Middle frontal gyrus (tissue), 1 donor: Measurements from ENCODE around the gene ANKS1A.
"Not testable (repeated sequence)": the region's sequence is repeated elsewhere in the genome, so short reads cannot be mapped to it uniquely, and the experiment has no call there.

Experiments used
- DNase-seq: peaks from one replicate; pipeline ENCODE4 v3.0.0-alpha.2; 2015; ENCODE audit warnings: low spot score; ENCODE audit errors: extremely low spot score

ANKS1A gene

DNA sequence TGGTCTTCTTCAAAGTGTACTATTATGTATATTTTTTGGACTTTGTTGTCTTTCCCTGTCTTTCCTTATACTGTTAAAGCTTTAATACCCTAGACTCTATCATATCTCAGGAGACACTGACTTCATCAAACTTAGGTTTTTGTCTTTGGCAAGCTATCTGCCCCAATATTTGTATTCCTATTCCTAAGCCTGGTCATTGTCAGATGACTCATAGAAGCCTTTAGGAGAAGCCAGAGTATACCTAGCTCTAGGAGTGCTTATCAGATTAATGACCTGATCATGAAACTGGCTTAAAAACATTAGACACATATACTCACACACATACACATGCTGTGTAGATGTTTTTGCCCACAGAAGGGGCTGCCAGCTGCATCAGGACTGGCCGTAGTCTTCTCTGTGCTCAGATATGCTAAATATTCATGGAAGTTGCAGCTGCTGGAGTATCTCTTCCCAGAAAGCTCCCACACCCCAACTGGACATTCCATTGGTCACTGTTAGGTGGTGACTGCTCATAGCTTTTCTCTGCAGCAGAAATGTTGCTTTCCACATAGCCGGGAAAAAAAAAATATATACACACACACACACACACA lies 102.0 kb downstream of the ANKS1A start:
- DNase-seq, result no peak

- no peak for DNase-seq
These were observed 103.3 kb downstream of the ANKS1A start for GRCh38 chr6:34992376-34992775.

- no peak for DNase-seq
These were observed 104.2 kb downstream of the ANKS1A start for GRCh38 chr6:34993213-34993612.

GRCh38 chr6:34994693-34995092 lies 105.6 kb downstream of the ANKS1A start:
- no peak for DNase-seq

DNA sequence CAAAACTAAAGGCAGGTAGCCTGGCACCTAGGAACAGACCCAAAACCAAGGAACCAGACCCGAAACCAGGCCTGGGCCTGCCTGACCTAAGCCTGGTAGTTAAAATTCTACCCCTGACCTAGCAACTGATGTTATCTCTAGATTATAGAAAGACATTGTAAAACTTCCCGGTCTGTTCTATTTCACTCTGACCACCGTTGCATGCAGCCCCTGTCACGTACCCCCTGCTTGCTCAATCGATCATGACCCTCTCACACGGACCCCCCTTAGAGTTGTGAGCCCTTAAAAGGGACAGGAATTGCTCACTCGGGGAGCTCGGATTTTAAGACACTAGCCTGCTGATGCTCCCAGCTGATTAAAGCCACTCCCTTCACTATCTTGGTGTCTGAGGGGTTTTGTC lies 109.4 kb downstream of the ANKS1A start:
- not testable (repeated sequence) for DNase-seq

DNA sequence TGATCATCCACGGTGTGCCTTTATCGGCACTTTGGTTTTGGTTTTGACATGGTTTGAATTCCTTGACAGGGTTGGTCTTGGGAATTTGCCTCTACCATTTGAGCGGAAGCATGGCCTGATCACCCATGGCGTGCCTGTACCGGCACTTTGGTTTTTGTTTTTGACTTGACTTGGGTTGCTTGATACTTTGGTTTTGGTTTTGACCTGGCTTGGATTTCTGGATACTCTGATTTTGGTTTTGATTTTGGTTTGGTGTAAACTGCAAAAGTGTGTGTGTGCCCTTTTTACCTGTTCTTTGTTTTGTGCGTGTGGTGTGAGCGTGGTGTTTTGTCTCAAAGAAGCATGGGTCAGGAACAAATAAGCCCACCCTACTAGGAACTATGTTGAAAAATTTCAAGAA lies 110.1 kb downstream of the ANKS1A start:
- DNase-seq, result not testable (repeated sequence)

DNA sequence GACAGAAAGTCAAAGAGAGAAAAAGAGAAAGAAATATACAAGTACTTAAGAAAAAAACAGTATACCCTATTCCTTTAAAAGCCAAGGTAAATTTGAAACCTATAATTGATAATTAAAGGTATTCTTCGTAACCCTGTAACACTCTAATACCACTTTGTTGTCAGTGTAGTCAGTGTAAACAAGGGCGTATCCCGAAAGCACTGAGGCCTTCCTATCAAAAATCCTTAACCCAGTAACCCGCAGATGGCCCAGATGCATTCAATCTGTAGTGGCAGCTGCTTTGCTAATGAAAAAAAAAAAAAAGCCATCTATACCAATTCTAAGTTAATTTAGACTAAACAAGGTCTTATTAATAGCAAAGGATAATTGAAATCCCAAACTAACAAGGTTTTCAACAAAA lies 110.9 kb downstream of the ANKS1A start:
- not testable (repeated sequence) for DNase-seq

DNA sequence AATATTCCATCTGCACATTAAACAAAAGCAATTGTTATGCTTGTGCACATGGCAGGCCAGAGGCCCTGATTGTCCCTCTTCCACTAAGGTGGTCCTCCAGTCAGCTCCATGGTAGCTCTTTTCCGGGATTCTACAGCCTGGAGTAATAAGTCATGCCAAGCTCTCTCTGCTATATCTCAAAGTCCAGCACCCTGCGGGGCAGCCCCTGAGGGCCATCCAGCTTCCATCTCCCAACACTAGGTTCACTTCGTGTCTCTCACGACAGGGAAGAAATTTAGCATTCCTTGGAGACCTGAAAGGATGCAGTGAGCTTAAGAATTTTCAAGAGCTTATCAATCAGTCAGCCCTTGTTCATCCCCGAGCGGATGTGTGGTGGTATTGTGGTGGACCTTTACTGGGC lies 112.3 kb downstream of the ANKS1A start:
- DNase-seq, result not testable (repeated sequence)

DNA sequence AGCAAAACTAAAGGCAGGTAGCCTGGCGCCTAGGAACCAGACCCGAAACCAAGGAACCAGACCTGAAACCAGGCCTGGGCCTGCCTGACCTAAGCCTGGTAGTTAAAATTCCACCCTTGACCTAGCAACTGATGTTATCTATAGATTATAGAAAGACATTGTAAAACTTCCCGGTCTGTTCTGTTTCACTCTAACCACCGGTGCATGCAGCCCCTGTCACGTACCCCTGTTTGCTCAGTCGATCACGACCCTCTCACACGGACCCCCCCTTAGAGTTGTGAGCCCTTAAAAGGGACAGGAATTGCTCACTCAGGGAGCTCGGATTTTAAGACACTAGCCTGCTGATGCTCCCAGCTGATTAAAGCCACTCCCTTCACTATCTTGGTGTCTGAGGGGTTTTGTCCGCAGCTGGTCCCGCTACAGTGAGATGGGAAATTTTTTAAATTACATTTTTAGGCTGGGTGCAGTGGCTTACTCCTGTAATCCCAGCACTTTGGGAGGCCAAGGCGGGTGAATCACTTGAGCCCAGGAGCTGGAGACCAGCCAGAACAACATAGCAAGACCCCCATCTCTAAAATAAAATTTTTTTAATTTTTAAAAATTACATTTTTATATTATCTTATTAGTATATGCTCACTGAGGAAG lies 115.0 kb downstream of the ANKS1A start:
- not testable (repeated sequence) for DNase-seq

DNA sequence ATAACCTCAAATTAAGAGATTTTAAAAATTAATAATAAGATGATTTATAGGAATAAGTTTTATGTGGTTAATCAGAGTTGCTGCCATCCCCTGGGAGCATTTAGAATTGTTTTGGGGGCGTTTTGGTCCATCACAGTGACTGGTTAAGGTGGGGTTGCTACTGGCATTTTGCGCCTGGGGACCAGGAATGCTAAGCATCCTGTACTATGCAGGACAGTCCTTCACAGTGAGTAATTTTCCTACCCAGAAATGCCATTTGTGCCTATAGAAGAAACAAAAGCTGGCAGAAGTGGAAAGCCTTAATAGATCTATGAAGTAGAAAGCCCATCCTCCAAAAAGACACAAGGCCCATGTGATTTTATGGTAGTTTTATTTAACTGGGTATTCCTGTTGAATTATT lies 118.0 kb downstream of the ANKS1A start:
- DNase-seq, result no peak

DNA sequence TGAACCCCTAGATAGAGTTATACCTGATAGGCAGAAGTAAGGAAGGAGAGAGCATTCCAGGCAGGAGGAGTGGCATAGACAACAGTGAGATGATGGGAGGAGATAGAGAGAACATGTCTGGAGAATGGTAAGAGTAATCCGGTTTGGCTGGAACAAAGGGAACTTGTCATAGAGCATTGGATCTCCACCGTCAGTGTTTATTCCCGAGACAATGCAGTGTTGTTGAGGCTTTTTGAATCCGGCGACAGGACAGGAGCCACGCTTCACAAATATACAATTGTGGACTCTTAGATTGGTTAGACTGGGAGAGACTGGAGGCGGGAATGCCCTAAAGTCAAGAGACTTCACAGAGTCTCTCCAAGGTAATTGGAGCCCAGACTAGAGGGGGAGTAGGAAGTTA lies 119.8 kb downstream of the ANKS1A start:
- DNase-seq, result peak; percentile 48

DNA sequence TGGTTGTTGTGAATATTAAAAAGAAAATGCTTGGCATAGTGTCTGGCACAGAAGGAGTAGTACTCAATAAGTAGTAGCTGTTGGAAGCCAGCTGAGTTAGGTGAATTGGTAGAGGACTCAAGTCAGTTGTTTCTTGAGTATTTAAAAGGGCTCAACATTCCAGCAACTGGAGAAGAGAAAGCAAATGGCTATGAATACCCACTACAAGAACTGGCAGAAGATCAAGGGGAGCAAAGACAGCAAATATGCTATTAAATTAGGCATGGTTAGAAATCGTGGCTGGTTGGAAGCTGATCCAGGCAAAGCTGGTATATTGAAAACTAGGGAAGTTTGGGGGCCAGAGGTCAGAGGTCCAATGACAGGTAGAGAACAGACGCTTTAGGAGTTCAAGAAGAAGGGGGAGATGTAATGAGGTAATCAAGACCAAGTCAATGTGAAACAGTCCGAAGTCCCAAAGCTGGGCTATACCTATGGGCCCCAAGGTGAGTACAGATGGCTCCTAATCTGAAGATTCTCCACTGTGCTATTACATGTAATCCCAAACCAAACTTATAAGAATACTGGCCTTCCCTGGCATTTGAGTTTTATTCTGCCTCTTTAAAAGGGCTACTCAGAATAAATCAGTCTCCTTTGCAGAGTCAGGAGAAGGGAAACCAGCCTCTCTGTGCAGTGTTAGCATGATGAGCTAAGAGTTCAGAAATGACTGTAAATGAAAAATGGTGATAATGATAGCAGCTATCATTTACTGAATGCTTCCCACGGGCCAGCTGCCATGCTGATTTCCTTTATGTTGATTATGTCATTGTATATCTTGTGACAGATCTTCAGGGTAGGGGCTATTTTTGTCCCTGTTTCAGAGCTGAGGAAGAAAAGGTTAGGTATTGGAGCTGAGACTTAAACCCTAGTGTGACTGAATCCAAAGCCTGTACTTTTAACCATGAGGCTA lies 122.3 kb downstream of the ANKS1A start:
- no peak for DNase-seq

GRCh38 chr6:35013701-35014100 lies 124.6 kb downstream of the ANKS1A start:
- DNase-seq, result no peak

GRCh38 chr6:35014341-35014740 lies 125.3 kb downstream of the ANKS1A start:
- DNase-seq, result peak; percentile 48

DNA sequence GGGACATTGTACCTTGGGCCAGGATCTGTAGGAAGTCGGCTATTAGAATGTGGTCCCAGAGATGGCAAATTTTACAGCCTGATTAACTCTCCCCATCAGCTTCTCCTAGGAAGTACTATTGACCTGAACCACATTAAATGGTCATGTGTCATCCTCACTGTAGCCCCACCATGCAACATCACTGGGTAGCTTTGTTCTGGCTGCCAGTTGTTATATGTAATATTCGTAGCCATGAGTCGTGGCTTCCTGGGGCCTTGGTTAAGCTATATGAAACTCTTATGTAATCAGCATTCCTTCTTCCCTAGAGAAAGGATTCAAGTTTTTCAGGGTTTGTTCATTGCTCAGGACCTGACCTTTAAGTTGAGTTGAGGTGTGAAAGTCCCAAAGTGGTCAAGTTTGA lies 125.7 kb downstream of the ANKS1A start:
- no peak for DNase-seq

- no peak for DNase-seq
These were observed 126.4 kb downstream of the ANKS1A start for GRCh38 chr6:35015476-35015875.

GRCh38 chr6:35015996-35016395 lies 126.9 kb downstream of the ANKS1A start:
- no peak for DNase-seq

DNA sequence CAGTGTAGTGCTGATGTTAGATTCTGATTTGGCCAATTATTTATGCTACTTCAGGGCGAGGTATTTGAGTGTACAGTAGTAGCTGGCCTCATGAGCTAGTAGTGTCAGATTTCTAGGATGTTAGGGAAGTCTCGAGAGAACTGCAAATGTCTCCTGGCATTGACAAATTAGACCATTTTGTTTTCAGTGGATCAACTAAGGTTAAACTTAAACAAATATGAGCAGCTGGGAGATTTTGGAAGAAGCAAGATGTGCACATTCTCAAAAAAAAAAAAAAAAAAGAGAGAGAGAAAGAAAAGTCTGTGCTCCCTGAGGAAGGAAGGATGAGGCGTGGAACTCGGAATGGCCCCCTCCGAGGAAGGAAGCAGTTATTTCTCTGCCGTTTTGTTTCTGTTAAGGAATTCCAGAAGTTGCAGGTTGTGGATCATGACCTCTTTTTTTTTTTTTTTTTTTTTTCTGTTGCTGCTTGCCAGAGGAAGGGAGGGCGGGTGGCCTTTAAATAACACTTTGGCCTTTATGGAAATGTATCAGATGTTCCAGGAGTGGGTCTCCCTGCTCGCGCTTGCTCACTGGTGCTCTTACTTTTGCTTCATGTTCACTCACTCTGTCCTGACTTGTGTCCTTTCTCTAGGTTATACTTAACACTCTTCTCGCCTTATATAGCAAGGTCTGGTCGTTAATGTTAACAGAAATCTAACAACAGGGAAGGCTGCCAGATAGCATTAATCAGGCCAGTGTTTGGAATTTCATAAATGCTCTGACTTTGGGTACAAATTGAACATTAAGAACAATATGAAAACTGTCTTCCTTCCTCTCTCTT lies 127.7 kb downstream of the ANKS1A start:
- DNase-seq, result no peak

GRCh38 chr6:35017411-35018181 lies 128.5 kb downstream of the ANKS1A start:
- DNase-seq, result no peak

DNA sequence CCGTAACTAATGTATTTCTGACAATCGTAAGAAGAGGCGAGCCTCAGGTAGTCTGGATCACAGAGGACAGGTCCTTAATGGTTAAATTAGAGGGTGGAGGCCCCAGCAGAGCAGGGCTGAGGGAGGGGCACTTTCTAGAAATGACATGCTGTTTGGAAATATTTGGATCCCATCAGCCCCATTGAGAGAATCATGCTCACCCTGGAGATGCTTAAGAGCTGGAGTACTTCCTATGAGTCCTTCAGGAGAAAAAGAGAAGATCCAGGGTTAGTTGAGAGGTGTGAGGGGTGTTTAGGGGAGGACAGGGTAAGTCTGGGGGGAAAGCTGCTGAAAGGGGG lies 129.1 kb downstream of the ANKS1A start:
- DNase-seq, result no peak

DNA sequence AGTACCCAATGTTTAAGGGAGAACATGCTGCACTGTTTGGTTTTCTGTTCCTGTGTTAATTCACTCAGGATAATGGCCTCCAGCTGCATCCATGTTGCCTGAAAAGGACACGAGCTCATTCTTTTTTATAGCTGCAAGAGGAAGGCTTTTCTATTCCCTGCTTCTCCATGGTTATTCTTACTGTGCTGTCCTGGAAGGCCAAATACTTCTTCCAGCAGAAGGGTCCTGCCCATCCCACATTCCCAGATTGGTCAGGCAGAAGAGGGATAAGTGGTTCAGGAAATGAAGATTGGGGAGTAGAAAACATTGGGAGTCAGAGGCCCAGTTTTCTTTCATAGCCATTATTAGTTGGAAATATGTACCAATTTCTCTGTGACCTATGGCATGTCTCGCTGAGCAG lies 129.7 kb downstream of the ANKS1A start:
- DNase-seq, result no peak
